22Rv1 (cell line): ENCODE data around the gene PACRG.

ENCODE experiments used
- H3K27ac ChIP-seq: fragments of 450-650 bp; 2 replicates; pipeline ENCODE4 v1.5.1; 2017
- CTCF ChIP-seq: fragments of 450-650 bp; IDR thresholded peaks from 2 replicates; pipeline ENCODE4 v1.5.1; 2017; ENCODE audit warnings: mild to moderate bottlenecking
- ZFX ChIP-seq: fragments of 450-650 bp; IDR thresholded peaks from 2 replicates; pipeline ENCODE4 v1.6.1; 2017; ENCODE audit warnings: antibody characterized with exemption, borderline replicate concordance

Gene PACRG

GRCh38 chr6:163348789-163349680, 621.3 kb downstream of the PACRG start:
- H3K27ac ChIP-seq: no peak overlapping the region
- no peak for TF ChIP-seq ZFX
- TF ChIP-seq CTCF: no peak

- H3K27ac ChIP-seq: no peak overlapping the region
- TF ChIP-seq ZFX (no peak), CTCF (no peak)
These were observed 621.9 kb downstream of the PACRG start for GRCh38 chr6:163349696-163350095.

GRCh38 chr6:163351013-163351412, 623.2 kb downstream of the PACRG start:
- no peak for TF ChIP-seq ZFX
- no peak for TF ChIP-seq CTCF
- no peak overlapping the region for H3K27ac ChIP-seq

GRCh38 chr6:163352011-163352685, 624.4 kb downstream of the PACRG start:
- TF ChIP-seq ZFX (no peak), CTCF (no peak)
- no peak overlapping the region for H3K27ac ChIP-seq

- no peak for TF ChIP-seq ZFX
- no peak for TF ChIP-seq CTCF
- H3K27ac ChIP-seq: no peak overlapping the region
These were observed 625.2 kb downstream of the PACRG start for GRCh38 chr6:163352966-163353365.

- TF ChIP-seq ZFX (no peak), CTCF (no peak)
- H3K27ac ChIP-seq: no peak overlapping the region
These were observed 626.3 kb downstream of the PACRG start for GRCh38 chr6:163354085-163354484.
